GM23338 (cell line): ENCODE results near the gene FBXO30.

Experiments
- EZH2phosphoT487 ChIP-seq: fragments of 200-600 bp; sonication (generic); IDR thresholded peaks from one replicate; pipeline ENCODE4 v1.8.1; 2018; ENCODE audit warnings: antibody characterized with exemption; ENCODE audit not compliant: unreplicated experiment
- NANOG ChIP-seq: IDR thresholded peaks from 2 replicates; pipeline ENCODE4 v1.6.1; 2016; ENCODE audit warnings: antibody characterized with exemption, borderline replicate concordance
- TF ChIP-seq, protein P1 (sequence below): IDR thresholded peaks from one replicate; pipeline ENCODE4 v1.6.1; 2018; ENCODE audit warnings: antibody characterized with exemption; ENCODE audit not compliant: unreplicated experiment
- TF ChIP-seq, protein P2 (sequence below), 2 experiments: fragments of 200-600 bp in 1 of 2; sonication (generic) in 1 of 2; conservative IDR thresholded peaks; 2 replicates each; pipeline versions ENCODE4 v1.5.1 to v1.6.1; 2016 to 2017; ENCODE audit warnings: antibody characterized with exemption in 2 of 2, low read depth in 2 of 2, mild to moderate bottlenecking in 2 of 2, moderate library complexity in 1 of 2
- TF ChIP-seq, protein P3 (sequence below): fragments of 250-450 bp; sonication (Bioruptor Pico); IDR thresholded peaks from 2 replicates; pipeline ENCODE4 v1.5.0; 2020; ENCODE audit warnings: mild to moderate bottlenecking, moderate library complexity

DNA sequence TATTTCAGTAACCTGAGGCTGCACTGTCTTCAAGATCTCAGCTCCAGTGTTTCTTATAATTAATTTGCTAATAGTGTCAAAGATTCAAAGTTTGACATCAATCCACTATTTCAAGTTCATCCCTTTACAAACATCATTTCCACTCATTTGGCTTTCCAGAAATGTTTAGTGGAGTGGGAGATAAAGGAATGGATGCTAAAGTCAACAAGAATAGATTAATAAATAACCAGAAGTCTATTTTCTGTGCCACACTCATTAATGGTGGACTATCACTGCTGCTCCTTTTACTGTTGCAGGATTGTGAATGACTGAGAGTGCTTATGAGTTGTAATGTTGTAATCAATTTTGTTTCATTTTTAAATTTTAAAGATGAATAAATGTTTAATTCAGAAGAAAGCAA lies 50.9 kb downstream of the FBXO30 start:
- TF ChIP-seq, protein P1, sequence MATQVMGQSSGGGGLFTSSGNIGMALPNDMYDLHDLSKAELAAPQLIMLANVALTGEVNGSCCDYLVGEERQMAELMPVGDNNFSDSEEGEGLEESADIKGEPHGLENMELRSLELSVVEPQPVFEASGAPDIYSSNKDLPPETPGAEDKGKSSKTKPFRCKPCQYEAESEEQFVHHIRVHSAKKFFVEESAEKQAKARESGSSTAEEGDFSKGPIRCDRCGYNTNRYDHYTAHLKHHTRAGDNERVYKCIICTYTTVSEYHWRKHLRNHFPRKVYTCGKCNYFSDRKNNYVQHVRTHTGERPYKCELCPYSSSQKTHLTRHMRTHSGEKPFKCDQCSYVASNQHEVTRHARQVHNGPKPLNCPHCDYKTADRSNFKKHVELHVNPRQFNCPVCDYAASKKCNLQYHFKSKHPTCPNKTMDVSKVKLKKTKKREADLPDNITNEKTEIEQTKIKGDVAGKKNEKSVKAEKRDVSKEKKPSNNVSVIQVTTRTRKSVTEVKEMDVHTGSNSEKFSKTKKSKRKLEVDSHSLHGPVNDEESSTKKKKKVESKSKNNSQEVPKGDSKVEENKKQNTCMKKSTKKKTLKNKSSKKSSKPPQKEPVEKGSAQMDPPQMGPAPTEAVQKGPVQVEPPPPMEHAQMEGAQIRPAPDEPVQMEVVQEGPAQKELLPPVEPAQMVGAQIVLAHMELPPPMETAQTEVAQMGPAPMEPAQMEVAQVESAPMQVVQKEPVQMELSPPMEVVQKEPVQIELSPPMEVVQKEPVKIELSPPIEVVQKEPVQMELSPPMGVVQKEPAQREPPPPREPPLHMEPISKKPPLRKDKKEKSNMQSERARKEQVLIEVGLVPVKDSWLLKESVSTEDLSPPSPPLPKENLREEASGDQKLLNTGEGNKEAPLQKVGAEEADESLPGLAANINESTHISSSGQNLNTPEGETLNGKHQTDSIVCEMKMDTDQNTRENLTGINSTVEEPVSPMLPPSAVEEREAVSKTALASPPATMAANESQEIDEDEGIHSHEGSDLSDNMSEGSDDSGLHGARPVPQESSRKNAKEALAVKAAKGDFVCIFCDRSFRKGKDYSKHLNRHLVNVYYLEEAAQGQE = no peak
- TF ChIP-seq, protein P2, sequence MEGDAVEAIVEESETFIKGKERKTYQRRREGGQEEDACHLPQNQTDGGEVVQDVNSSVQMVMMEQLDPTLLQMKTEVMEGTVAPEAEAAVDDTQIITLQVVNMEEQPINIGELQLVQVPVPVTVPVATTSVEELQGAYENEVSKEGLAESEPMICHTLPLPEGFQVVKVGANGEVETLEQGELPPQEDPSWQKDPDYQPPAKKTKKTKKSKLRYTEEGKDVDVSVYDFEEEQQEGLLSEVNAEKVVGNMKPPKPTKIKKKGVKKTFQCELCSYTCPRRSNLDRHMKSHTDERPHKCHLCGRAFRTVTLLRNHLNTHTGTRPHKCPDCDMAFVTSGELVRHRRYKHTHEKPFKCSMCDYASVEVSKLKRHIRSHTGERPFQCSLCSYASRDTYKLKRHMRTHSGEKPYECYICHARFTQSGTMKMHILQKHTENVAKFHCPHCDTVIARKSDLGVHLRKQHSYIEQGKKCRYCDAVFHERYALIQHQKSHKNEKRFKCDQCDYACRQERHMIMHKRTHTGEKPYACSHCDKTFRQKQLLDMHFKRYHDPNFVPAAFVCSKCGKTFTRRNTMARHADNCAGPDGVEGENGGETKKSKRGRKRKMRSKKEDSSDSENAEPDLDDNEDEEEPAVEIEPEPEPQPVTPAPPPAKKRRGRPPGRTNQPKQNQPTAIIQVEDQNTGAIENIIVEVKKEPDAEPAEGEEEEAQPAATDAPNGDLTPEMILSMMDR (conservative IDR thresholded peaks at IDR 0.05; ENCODE audit: low read depth in 2 of 2) = no peak
- TF ChIP-seq EZH2phosphoT487 (no peak), NANOG (no peak)
- TF ChIP-seq, protein P3, sequence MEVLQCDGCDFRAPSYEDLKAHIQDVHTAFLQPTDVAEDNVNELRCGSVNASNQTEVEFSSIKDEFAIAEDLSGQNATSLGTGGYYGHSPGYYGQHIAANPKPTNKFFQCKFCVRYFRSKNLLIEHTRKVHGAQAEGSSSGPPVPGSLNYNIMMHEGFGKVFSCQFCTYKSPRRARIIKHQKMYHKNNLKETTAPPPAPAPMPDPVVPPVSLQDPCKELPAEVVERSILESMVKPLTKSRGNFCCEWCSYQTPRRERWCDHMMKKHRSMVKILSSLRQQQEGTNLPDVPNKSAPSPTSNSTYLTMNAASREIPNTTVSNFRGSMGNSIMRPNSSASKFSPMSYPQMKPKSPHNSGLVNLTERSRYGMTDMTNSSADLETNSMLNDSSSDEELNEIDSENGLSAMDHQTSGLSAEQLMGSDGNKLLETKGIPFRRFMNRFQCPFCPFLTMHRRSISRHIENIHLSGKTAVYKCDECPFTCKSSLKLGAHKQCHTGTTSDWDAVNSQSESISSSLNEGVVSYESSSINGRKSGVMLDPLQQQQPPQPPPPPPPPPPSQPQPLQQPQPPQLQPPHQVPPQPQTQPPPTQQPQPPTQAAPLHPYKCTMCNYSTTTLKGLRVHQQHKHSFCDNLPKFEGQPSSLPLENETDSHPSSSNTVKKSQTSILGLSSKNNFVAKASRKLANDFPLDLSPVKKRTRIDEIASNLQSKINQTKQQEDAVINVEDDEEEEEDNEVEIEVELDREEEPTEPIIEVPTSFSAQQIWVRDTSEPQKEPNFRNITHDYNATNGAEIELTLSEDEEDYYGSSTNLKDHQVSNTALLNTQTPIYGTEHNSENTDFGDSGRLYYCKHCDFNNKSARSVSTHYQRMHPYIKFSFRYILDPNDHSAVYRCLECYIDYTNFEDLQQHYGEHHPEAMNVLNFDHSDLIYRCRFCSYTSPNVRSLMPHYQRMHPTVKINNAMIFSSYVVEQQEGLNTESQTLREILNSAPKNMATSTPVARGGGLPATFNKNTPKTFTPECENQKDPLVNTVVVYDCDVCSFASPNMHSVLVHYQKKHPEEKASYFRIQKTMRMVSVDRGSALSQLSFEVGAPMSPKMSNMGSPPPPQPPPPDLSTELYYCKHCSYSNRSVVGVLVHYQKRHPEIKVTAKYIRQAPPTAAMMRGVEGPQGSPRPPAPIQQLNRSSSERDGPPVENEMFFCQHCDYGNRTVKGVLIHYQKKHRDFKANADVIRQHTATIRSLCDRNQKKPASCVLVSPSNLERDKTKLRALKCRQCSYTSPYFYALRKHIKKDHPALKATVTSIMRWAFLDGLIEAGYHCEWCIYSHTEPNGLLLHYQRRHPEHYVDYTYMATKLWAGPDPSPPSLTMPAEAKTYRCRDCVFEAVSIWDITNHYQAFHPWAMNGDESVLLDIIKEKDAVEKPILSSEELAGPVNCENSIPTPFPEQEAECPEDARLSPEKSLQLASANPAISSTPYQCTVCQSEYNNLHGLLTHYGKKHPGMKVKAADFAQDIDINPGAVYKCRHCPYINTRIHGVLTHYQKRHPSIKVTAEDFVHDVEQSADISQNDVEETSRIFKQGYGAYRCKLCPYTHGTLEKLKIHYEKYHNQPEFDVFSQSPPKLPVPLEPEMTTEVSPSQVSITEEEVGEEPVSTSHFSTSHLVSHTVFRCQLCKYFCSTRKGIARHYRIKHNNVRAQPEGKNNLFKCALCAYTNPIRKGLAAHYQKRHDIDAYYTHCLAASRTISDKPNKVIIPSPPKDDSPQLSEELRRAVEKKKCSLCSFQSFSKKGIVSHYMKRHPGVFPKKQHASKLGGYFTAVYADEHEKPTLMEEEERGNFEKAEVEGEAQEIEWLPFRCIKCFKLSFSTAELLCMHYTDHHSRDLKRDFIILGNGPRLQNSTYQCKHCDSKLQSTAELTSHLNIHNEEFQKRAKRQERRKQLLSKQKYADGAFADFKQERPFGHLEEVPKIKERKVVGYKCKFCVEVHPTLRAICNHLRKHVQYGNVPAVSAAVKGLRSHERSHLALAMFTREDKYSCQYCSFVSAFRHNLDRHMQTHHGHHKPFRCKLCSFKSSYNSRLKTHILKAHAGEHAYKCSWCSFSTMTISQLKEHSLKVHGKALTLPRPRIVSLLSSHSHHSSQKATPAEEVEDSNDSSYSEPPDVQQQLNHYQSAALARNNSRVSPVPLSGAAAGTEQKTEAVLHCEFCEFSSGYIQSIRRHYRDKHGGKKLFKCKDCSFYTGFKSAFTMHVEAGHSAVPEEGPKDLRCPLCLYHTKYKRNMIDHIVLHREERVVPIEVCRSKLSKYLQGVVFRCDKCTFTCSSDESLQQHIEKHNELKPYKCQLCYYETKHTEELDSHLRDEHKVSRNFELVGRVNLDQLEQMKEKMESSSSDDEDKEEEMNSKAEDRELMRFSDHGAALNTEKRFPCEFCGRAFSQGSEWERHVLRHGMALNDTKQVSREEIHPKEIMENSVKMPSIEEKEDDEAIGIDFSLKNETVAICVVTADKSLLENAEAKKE (CRISPR knock-in tag) = no peak
